ENCODE results near the gene DTX3.
"Not testable (repeated sequence)": the region's sequence is repeated elsewhere in the genome, so short reads cannot be mapped to it uniquely, and the experiment has no call there.

The DTX3 gene

DNA sequence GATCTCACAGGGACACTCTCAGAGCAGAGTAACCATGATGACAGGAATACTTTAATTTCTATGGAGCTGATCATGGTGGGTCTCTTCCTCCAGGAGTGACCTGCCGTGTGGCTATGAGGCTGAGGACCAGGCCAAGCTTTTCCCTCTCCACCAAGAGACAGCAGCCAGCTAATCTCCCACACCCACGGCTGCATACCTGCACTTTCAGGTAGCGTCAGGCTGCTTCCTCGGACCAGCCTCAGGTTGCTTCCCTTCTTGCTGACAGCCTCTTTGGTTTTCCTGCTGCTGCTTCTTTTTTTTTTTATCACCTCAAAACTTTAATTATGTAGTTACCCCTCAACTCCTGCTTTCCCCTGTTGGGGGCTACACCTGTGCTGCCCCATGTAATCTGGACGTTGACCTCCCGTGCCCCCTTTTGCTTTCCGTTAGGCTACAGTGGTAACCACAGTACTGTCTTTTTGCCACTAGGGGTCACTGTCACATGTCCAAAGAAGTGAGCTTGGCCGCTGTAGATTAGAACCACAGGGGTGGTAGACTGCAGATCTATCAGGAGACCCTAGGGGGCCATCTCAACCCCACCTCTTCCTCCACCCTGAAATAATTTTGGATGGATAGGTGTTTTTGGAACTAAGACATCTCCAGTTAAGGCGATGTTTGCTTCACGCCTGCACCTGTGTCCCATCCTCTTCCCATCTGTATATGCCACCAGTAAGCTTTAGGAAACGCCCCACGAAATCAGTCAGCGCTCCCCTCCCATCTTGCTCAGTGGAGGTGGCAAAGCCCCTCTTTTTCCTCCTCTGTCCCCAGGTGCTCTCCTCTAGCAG is 21.4 kb upstream of the DTX3 start:
- peak; percentile 43 for DNase-seq

DNA sequence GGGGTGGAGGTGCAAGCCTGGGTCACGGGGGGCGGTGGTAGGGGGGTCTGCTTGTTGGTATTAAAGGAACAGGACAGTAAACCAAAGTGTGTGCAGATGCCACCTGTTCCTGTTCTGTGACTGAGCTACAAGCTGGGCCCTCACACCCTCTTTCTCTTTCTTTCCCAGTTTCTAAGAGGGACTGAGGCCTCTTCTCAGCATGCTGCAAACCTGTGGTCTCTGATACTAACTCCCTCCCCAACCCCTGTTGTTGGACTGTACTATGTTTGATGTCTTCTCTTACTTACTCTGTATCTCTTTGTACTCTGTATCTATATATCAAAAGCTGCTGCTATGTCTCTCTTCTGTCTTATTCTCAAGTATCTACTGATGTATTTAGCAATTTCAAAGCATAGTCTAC is 20.6 kb upstream of the DTX3 start:
- DNase-seq, result no peak

DNA sequence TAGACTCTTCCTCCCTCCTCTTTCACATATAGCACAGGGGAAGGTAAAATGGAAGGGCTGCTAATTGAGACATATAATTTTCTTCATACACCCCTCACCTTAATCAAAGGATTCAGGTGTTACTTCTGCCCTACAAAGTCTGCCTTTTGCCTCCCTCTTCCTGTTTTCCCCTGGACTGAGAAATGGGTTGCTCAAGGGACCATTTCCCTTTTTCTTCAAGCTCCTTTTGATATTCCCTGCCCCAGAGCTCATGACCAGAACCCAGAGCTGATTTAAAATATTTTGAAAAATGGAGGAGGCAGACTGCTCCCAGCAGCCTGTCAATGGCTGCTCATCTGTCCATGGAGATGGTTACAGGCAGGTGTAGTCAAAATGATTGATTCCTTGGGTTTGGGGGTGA is 19.9 kb upstream of the DTX3 start:
- no peak for DNase-seq

DNA sequence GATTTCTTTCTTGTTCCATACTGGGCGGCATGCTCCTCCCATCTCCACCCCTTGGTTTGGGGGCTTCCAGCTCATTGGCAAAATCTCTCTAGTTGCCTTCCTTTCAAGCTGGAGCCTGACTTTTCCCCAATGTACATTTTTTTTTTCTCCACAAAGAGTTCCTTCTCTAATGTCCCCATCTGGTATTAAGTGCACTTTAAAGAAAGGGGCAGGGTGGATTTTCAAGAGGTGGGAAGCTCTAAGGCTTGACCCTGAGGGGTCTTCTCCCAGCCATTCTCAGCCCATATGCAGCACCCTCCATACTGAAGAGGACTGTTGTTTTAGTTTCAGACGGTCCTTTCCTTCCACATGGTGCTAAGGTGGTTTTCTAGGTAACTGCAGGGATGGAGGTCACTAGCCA is 19.5 kb upstream of the DTX3 start:
- DNase-seq, result no peak

DNA sequence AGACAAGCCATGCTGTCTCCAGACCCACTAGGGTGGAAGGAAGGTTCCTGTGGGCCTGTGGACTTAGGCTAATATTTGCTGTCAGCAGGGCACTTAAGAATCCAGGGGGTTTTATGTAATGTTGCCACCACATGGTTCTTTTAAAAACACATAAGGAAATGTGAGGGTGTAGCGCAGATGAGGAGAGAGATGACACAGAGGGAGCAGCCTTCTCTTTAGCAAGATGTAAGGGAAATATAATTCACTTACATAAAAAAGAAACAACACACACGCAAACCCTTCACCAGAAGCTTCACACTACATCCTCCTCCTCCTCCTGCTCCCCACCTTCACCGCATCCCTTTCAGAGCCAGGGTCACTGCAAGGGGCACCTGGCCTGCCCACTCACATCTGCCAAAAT is 18.5 kb upstream of the DTX3 start:
- no peak for DNase-seq

DNA sequence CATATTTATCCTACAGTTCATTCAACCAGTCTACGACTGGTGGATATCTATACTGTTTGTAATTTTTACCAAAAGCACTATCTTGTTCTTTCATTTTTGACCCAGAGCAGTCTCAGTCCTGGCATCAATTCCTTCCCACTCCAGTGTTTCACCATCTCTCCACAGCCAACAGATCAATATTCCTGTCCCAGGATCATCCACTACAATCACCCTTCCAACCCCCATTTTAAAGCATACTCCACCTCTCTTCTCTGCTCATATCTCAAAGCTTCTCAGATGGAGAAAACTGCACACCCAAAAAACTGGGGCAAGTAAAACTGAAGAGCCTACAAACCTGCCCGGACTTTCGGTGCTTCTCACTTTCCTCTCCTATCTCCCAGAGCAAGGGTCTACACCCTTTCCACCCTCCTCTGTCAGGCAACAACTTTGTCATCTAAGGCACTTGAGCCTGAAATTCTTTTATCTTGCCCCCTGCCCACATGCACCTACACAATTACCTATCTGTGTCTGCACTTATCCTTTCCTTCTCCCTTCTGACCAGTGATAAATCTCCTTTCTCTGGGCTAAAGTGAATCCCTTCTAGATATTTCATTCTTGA is 17.7 kb upstream of the DTX3 start:
- no peak for DNase-seq

DNA sequence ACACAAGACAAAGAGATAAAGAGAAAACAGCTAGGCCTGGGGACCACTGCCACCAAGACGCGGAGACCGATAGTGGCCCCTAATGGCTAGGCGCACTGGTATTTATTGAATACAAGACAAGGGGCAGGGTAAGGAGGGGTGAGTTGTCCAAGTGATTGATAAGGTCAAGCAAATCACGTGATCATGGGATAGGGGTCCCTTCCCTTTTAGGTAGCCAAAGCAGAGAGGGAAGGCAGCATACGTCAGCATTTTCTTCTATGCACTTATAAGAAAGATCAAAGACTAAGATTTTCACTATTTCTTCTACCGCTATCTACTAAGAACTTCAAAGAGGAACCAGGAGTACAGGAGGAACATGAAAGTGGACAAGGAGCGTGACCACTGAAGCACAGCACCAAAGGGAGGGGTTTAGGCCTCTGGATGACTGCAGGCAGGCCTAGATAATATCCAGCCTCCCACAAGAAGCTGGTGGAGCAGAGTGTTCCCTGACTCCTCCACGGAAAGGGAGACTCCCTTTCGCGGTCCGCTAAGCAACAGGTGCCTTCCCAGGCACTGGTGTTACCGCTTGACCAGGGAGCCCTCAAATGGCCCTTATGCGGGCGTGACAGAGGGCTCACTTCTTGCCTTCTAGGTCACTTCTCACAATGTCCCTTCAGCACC is 15.5 kb upstream of the DTX3 start:
- not testable (repeated sequence) for DNase-seq

DNA sequence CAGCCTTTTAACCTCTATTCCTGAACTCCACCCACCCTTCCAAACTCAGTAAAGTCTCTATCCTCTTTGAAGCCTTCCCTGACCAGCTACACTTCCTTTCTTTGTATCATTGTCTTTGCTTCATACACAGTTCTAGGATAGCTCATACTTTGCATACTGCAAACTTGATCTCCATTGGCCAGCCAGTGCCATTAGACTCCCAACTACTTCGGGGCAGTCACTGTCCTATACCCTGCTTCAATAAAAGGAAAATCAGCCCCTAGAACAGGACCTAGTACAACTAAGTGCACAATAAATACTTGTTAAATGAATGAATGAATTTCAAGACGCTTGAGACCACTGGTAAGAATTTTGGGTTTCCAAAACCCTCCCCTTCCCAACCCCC is 14.2 kb upstream of the DTX3 start:
- no peak for DNase-seq

DNA sequence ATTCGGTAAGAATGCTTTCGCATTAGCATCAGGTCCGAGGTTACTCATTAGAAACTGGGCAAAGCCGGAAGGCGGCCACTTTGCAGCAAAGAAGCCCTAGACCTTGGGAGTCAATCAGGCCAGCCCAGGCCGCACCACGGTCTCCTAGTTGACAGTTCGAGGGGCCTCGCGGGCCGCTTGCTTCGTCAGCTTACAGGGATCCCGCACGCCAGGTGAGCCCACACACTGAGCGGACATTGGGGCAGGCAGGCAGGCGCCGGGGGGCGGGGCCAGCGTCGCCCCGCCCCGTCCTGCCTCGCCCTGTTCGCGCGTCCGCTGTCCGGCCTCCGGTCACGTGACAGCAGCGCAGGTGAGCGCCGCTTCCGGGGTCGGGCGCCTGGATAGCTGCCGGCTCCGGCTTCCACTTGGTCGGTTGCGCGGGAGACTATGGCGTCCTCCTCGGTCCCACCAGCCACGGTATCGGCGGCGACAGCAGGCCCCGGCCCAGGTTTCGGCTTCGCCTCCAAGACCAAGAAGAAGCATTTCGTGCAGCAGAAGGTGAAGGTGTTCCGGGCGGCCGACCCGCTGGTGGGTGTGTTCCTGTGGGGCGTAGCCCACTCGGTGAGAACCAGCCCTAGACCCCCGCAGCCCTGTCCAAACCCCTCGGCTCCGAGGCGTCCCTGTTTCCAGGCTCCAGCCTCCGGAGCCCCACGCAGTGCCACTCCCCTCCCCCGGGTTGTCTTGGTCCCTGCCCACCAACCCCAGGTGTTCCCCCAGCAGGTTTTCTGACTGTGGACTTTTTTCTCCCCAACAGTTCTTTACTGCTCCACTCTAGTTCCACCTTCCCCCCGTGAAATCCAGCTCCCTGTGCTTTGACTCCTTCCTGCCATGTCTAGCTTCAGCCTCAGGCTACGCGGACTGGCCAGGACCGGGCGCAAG is 13.5 kb upstream of the DTX3 start, which contains the start of gene PIP4K2C:
TSS of gene PIP4K2C (plus strand) at position 329 of the 918 bp plus-strand sequence. CDS start at position 427, 98 bp downstream.
- DNase-seq, result peak; percentile 73

DNA sequence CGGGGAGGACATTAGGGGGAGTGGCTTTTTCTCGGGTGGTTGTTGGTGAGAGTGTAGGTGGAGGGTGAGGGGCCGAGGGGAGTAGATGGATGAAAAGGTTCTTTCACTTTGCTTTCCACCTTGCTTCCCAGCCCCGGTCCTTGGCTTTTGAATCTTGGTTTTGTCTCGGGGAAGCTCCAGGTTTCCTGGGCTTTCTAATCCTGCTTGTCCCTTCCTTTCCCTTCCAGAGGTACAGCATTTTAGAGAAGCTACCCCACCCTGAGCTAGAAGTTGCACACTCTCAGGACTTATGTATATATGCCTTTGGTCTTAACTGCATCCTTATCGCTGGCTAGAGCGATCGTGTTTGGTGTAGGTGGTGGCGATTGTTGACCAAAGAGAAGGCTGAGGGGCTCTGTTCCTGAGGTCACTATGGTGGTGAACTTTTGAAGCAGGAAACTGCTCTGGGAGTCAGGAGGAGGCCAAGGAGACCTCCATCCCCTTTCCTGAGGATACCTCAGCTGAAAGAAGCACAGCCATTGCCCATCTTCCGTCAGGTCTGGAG is 12.8 kb upstream of the DTX3 start:
- DNase-seq, result no peak

DNA sequence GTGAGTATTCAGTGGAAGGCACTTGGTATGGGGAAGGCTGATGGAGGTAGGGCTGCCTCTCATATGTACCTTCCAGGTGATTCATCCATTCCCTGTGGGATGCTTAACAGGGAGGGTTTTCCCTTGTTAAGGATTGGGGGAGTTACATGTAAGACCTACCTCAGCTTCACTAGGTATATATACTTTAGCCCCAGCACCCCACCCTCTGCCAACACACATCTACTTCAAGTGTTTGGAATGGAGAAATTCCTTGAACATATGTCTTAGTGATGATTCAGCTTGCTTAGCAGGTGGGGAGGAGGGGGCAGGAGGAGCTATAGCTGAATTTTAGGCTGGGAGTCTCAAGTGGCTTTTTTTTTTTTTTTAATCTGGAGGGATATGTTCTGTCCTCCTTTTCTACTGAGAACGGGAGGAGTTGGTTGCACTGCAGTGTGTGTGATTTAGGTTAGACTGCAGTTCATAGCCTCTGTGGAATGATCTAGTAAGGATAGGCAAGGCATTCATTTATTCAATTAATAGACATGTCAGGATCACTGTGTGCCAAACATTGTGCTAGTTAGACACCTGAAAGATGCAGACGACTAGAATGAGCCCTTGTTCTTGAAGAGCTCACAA is 12.0 kb upstream of the DTX3 start:
- no peak for DNase-seq

DNA sequence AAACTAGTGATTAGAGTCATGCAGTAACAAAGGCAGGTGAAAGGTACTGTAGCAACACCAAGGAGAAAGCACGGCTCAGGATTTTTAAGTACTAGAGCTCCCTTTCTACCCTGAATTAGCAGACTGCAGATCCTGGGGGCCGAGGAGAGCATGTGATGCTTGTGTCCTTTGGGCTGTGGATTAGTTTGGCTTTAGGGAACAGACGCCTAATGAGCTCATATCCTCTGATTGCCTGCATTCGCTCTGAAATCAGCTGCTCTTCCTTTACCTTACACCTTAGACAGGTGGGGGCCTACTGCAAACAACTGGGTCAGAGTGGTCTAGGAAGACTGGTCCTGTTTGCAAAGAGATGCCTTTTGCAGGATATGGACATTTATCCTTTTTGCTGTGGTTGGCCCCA is 11.4 kb upstream of the DTX3 start:
- no peak for DNase-seq

DNA sequence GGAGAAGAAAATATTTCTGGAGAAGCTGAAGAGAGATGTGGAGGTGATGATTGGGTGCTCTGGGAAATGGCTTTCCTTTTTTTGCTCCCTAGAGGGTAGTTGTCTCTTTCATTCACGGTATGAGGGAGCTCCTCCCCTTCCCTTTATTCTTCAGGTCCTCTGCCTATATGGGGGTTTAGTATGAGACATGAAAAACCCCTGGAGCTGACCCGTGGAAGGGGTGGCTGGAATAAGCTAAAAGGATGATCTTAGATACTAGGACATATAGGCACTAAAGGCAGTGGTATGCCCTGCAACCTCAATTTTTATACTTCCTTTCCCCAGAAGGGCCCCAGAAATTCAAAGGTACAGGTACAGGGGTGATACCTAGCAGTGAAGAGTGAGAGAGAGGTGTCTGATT is 4.2 kb upstream of the DTX3 start:
- no peak for DNase-seq

DNA sequence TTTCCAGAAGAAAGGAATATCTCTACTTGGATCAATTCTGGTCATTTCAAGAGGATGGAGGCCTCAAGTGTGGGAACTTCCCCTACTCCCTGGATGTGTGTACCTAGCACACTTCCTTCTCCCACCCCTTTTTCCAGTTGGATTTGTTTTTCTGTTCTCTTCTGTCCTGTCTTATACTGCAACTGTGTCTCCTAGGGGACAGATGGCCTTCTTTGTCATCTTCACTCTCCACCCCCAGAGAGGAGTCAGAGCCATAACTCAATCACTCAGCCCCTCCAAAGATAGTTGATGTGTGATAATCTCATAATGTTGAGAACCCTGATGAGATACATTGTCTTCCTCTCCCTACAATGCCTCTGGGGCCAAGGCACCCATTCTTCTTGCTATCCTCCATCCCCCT is 2.1 kb upstream of the DTX3 start:
- no peak for DNase-seq

DNA sequence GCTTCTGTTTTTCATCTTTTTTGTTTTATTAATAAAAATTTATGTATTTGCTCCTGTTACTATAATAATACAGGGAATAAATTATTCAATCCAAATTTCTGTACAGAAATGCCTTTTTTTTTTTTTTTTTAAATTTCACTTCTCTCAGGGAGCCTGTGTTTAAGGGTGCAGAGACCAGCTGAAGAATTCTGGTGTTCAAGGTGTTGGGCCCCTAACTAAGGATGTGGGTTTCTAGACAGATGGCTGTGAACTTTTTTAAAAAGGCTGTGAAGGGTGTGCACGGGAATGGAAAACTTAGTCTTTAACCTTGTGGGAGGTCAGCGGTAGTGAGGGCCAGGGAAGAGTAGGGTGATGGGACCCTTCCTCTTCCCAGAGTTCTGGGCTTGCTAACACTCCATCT is 1.3 kb upstream of the DTX3 start:
- no peak for DNase-seq

DNA sequence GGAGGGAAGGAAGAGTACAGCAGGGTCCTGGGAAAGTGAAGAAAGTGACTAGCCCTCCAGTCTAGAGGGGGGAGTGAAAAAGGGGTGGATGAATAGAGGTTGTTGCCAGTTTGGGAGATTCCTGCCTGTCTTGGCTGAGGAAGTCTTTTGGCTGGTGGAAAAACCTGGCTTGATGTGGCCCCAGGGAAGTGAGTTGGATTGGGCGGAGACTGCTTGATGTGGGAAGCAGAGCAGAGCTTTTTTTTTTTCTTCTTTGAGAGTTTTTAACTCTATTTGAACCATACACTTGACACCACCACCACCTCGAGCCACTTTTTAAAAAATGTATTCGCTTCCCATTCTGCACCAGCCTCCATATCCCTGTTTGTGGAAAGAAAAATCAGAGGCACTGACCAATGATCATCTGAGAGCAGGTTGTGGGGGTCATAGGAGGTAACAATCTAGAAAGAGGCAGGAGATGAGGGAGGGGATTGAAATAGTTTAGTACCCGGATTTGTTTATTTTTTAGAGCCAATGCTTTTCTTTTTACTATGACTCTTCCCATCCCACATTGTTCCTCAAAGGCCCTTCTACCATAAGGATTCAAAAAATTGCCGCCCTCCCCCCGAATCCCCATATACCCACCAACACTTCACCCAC is 690 bp upstream of the DTX3 start:
- DNase-seq, result no peak

DNA sequence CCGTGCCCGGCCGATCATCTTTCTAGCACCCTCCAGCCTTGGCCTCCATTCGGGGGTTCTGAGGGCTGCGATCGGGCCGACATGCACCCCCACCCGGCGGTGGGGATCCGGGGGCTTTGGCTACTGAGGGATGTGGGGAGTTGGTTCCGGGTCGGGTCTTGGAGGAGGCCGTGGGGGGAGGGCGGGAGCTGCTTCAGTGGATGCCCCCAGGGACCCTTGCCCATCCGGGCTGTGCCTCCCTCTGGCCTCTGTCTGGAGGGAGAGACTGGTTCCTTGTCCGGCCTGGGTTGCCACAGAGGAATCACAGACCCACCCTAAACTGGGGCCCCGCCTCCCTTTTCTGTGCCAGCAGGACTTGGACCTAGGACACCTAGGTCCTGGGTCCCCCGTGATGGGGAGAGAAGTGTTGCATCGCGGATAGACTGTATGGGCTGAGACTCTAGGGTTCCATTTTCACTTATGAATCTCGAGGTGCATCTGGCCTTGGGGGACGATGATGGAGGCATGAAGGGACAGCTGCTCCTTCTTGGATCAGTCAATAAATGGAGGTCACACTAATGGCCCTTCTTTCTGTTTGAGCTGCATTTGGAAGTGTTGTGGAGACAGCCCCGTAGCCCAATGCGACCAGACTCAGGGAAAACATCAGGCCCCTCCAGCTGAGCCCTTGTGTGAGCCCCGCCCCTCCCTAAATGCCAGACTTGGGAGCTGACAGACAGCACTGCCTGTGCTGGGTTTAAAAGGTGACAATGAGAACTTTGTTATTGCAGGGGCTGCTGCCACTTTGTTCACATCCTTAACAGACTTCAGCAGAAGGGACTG is 577 bp downstream of the DTX3 start:
- no peak for DNase-seq

DNA sequence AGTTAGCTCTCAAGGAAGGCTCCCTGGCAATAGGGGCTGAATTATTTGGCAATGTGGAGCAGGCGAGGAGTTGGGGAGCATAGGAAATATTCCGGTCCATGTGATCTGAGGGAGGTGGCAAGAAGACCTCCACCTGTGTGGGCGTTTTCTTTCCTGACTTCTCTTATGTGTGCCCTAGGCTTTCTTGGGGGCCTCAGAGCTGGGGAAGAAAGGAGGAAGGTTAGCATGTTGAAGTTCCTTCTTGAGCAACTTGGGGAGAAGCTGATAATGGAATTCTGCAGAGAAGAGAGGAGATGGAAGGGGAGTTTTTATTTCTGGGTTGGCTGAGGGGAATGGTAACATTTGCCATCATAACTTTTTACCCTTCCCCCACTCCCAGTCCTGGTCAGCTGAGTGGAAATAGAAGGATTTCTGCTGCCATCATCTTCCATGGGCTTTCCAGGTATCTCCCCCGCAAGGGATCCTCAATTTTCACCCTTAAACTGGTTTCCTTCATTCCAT is 1.2 kb downstream of the DTX3 start:
- no peak for DNase-seq

DNA sequence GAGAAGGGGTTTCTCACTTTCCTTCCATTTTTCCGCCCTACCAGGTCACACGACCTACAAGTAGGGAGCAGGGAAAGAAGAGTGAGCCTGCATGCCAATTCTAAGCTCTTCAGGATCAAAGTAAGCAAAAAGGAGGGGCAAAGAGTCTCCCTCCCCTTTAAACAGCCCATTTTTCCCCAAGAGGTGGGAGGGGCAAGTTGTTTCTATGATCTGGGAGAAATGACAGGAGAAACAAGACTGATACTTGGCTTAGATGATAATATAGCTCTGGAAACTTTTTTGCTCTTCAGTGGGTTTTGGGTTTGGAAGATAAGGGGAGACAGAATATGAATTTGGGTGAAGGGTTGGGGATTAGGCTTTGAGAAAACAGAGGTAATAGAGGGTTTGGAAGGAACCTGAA is 1.8 kb downstream of the DTX3 start:
- DNase-seq, result no peak

DNA sequence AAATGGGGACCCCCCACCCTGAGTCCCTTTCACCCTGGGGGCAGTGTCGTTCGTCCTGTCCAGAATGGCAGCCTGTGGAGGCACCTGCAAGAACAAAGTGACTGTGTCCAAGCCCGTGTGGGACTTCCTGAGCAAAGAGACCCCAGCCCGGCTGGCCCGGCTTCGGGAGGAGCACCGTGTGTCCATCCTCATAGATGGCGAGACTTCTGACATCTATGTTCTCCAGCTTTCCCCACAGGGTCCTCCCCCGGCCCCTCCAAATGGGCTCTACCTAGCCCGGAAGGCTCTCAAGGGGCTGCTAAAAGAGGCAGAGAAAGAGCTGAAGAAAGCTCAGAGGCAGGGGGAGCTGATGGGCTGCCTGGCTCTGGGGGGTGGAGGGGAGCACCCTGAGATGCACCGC is 2.2 kb downstream of the DTX3 start:
- DNase-seq, result no peak
